WTC11 (cell line): Measurements from ENCODE around the gene KRTCAP2. TPM values are rescaled to one million over a fixed set of nuclear protein-coding genes. Genes with fewer than 3 reads are reported as not detected.

Experiments used
- ATAC-seq: fragments of 200-7000 bp; cut with Tn5 transposase; 2 replicates; pipeline ENCODE4 v1.10.0; 2021; ENCODE audit warnings: mild to moderate bottlenecking, moderate library complexity
- CTCF ChIA-PET: fragments of 300-600 bp; sonication (Branson Sonifier 250); formaldehyde crosslinking; loops from one replicate; lab custom pipeline; 2021; ENCODE audit warnings: antibody characterized with exemption; lab: Charles Lee
- POLR2A ChIA-PET: fragments of 350-600 bp; sonication (Branson Sonifier 250); formaldehyde crosslinking; loops from one replicate; lab custom pipeline; 2021; ENCODE audit warnings: antibody characterized with exemption; lab: Charles Lee
- DNase-seq: peaks from one replicate; pipeline ENCODE4 v3.0.0; 2021; ENCODE audit warnings: low spot score
- H3K27ac Mint-ChIP-seq: 2 replicates; pipeline ENCODE4 v1.8.0; 2021; ENCODE audit warnings: mixed read lengths
- H3K27me3 Mint-ChIP-seq: 2 replicates; pipeline ENCODE4 v1.8.0; 2021; ENCODE audit warnings: low read depth, mild to moderate bottlenecking, moderate library complexity, mixed read lengths
- H3K36me3 Mint-ChIP-seq: 2 replicates; pipeline ENCODE4 v1.8.0; 2021; ENCODE audit warnings: mixed read lengths
- H3K4me1 Mint-ChIP-seq: 2 replicates; pipeline ENCODE4 v1.8.0; 2022; ENCODE audit warnings: mixed read lengths
- H3K4me3 Mint-ChIP-seq: 2 replicates; pipeline ENCODE4 v1.8.0; 2021; ENCODE audit warnings: mild to moderate bottlenecking, moderate library complexity, mixed read lengths
- H3K9me3 Mint-ChIP-seq: 2 replicates; pipeline ENCODE4 v1.8.0; 2021; ENCODE audit warnings: mixed read lengths
- CREM ChIP-seq: sonication (generic); formaldehyde crosslinking; IDR thresholded peaks from 2 replicates; pipeline ENCODE4 v1.8.1; 2022; ENCODE audit warnings: mild to moderate bottlenecking, missing genetic modification reagents, moderate library complexity
- EMX1 ChIP-seq: fragments of 250-450 bp; sonication (Bioruptor Pico); IDR thresholded peaks from 2 replicates; pipeline ENCODE4 v1.8.0; 2021; ENCODE audit warnings: mild to moderate bottlenecking
- FOXK1 ChIP-seq: sonication (generic); formaldehyde crosslinking; IDR thresholded peaks from 2 replicates; pipeline ENCODE4 v1.8.0; 2022; ENCODE audit warnings: mild to moderate bottlenecking, moderate library complexity, missing genetic modification reagents
- FOXP1 ChIP-seq: sonication (generic); formaldehyde crosslinking; IDR thresholded peaks from 2 replicates; pipeline ENCODE4 v1.8.0; 2022; ENCODE audit warnings: missing genetic modification reagents, mild to moderate bottlenecking, moderate library complexity, borderline replicate concordance
- GRHL2 ChIP-seq: fragments of 250-450 bp; sonication (Bioruptor Pico); IDR thresholded peaks from 2 replicates; pipeline ENCODE4 v1.8.0; 2022; ENCODE audit warnings: mild to moderate bottlenecking, moderate library complexity; ENCODE audit not compliant: insufficient replicate concordance, severe bottlenecking
- GTF2I ChIP-seq: fragments of 250-450 bp; sonication (Bioruptor Pico); conservative IDR thresholded peaks from 2 replicates; pipeline ENCODE4 v1.4.0; 2021; ENCODE audit warnings: mild to moderate bottlenecking
- HMGA2 ChIP-seq: fragments of 250-450 bp; sonication (Bioruptor Pico); IDR thresholded peaks from 2 replicates; pipeline ENCODE4 v1.4.0; 2021; ENCODE audit warnings: mild to moderate bottlenecking, moderate library complexity
- JUN ChIP-seq: sonication (generic); formaldehyde crosslinking; IDR thresholded peaks from 2 replicates; pipeline ENCODE4 v1.8.0; 2023; ENCODE audit warnings: mild to moderate bottlenecking, missing genetic modification reagents
- NFATC4 ChIP-seq: fragments of 250-450 bp; sonication (Bioruptor Pico); IDR thresholded peaks from 2 replicates; pipeline ENCODE4 v1.9.0; 2021; ENCODE audit warnings: mild to moderate bottlenecking
- NFE2L1 ChIP-seq: sonication (generic); formaldehyde crosslinking; IDR thresholded peaks from 2 replicates; pipeline ENCODE4 v1.8.1; 2023; ENCODE audit warnings: missing genetic modification reagents
- PRRX2 ChIP-seq: fragments of 250-450 bp; sonication (Bioruptor Pico); IDR thresholded peaks from 2 replicates; pipeline ENCODE4 v1.8.0; 2021; ENCODE audit warnings: mild to moderate bottlenecking
- RELA ChIP-seq: sonication (generic); formaldehyde crosslinking; IDR thresholded peaks from 2 replicates; pipeline ENCODE4 v1.8.1; 2022; ENCODE audit warnings: missing genetic modification reagents, mild to moderate bottlenecking, borderline replicate concordance
- SP1 ChIP-seq: sonication (generic); formaldehyde crosslinking; conservative IDR thresholded peaks from 2 replicates; pipeline ENCODE4 v1.8.1; 2022; ENCODE audit warnings: missing genetic modification reagents
- TP53 ChIP-seq: sonication (generic); formaldehyde crosslinking; IDR thresholded peaks from 2 replicates; pipeline ENCODE4 v1.8.1; 2023; ENCODE audit warnings: mild to moderate bottlenecking, missing genetic modification reagents
- ZNF317 ChIP-seq: sonication (generic); formaldehyde crosslinking; IDR thresholded peaks from 2 replicates; pipeline ENCODE4 v1.8.1; 2023; ENCODE audit warnings: low read depth, mild to moderate bottlenecking, moderate library complexity, missing genetic modification reagents, borderline replicate concordance
- ZNF416 ChIP-seq: fragments of 250-450 bp; sonication (Bioruptor Pico); IDR thresholded peaks from 2 replicates; pipeline ENCODE4 v1.9.0; 2021; ENCODE audit warnings: mild to moderate bottlenecking, inconsistent platforms
- total RNA-seq: library from RNA; stranded (reverse); gene quantifications from 3 replicates; pipeline ENCODE4 v1.2.3, GENCODE V29; 2021
- TF ChIP-seq, protein P1 (sequence below): sonication (generic); formaldehyde crosslinking; IDR thresholded peaks from 2 replicates; pipeline ENCODE4 v1.8.0; 2022; ENCODE audit warnings: mild to moderate bottlenecking, missing genetic modification reagents
- TF ChIP-seq, protein P2 (sequence below): fragments of 250-450 bp; sonication (Bioruptor Pico); IDR thresholded peaks from 2 replicates; pipeline ENCODE4 v1.9.0; 2021; ENCODE audit warnings: mild to moderate bottlenecking
- TF ChIP-seq, protein P3 (sequence below): sonication (generic); formaldehyde crosslinking; IDR thresholded peaks from 2 replicates; pipeline ENCODE4 v1.8.0; 2022; ENCODE audit warnings: mild to moderate bottlenecking, missing genetic modification reagents
- TF ChIP-seq, protein P4 (sequence below): sonication (generic); formaldehyde crosslinking; IDR thresholded peaks from 2 replicates; pipeline ENCODE4 v1.8.0; 2023; ENCODE audit warnings: mild to moderate bottlenecking, missing genetic modification reagents
- TF ChIP-seq, protein P5 (sequence below): sonication (generic); formaldehyde crosslinking; IDR thresholded peaks from 2 replicates; pipeline ENCODE4 v1.8.1; 2023; ENCODE audit warnings: mild to moderate bottlenecking, missing genetic modification reagents
- TF ChIP-seq, protein P6 (sequence below): sonication (generic); formaldehyde crosslinking; IDR thresholded peaks from 2 replicates; pipeline ENCODE4 v1.8.0; 2023; ENCODE audit warnings: missing genetic modification reagents, mild to moderate bottlenecking, borderline replicate concordance
- TF ChIP-seq, protein P7 (sequence below): fragments of 250-450 bp; sonication (Bioruptor Pico); IDR thresholded peaks from 2 replicates; pipeline ENCODE4 v2.1.2; 2022; ENCODE audit warnings: mild to moderate bottlenecking, moderate library complexity

Gene KRTCAP2
- total RNA-seq, 1 experiment from 2014 or later = 104 TPM

DNA sequence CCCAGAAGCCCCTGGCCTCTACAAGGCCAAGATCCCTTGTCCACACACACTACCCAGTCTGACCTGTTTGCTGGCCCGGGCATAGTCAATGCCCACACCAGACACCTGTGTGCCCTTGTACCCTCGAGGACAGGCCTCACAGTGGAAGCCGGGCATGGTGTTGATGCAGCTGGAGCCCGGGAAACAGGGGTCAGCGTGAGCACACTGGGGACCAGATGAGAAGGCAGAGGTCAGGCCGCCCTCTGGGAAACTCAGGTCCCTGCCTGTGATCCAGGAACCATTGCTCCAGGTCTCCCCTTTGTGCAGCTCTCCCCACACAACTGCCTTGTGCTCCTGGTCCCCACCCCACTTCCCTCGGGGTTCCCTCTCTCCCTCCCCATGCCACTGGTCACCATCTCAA, 29.1 kb upstream of the KRTCAP2 start (continued):
- TF ChIP-seq, protein P1, sequence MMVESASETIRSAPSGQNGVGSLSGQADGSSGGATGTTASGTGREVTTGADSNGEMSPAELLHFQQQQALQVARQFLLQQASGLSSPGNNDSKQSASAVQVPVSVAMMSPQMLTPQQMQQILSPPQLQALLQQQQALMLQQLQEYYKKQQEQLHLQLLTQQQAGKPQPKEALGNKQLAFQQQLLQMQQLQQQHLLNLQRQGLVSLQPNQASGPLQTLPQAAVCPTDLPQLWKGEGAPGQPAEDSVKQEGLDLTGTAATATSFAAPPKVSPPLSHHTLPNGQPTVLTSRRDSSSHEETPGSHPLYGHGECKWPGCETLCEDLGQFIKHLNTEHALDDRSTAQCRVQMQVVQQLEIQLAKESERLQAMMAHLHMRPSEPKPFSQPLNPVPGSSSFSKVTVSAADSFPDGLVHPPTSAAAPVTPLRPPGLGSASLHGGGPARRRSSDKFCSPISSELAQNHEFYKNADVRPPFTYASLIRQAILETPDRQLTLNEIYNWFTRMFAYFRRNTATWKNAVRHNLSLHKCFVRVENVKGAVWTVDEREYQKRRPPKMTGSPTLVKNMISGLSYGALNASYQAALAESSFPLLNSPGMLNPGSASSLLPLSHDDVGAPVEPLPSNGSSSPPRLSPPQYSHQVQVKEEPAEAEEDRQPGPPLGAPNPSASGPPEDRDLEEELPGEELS = no peak
- TF ChIP-seq, protein P2, sequence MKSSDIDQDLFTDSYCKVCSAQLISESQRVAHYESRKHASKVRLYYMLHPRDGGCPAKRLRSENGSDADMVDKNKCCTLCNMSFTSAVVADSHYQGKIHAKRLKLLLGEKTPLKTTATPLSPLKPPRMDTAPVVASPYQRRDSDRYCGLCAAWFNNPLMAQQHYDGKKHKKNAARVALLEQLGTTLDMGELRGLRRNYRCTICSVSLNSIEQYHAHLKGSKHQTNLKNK = no peak
- TF ChIP-seq JUN (CRISPR knock-in tag) = no peak
- no peak for TF ChIP-seq EMX1 (CRISPR knock-in tag)
- no peak for TF ChIP-seq NFATC4 (CRISPR knock-in tag)
- no peak for TF ChIP-seq FOXK1 (CRISPR knock-in tag)
- TF ChIP-seq, all 79 proteins: peak for 0

DNA sequence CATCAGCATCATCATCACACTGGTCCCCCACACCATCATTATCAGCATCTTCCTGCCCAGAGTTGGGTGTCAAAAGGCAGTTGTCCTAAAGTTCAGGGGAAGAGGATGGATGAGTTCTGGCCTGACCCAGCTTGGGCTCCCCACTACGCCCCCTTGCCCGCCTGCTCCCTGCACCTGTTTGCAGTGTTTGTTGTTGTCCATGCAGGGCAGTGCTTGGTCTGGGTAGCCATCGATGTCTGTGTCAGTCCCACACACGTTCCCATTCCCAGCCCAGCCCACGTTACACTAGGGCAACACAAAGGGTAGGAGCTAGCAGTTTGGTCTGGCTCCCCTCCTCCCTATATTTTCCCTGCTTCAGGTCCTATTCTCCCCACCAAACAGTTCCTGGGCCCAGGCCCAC, 27.8 kb upstream of the KRTCAP2 start:
- ChIA-PET POLR2A (no interaction called here), CTCF (no interaction called here)
- H3K9me3 Mint-ChIP-seq = no peaks in the 10 kb centered on the region
- ATAC-seq = no peak
- TF ChIP-seq HMGA2 (no peak), ZNF317 (CRISPR knock-in tag) (no peak), PRRX2 (no peak), TP53 (no peak), NFE2L1 (CRISPR knock-in tag) (no peak), GRHL2 (CRISPR knock-in tag) (no peak), JUN (CRISPR knock-in tag) (no peak), CREM (CRISPR knock-in tag) (no peak), GTF2I (CRISPR knock-in tag) (no peak), ZNF416 (no peak)
- TF ChIP-seq, protein P3, sequence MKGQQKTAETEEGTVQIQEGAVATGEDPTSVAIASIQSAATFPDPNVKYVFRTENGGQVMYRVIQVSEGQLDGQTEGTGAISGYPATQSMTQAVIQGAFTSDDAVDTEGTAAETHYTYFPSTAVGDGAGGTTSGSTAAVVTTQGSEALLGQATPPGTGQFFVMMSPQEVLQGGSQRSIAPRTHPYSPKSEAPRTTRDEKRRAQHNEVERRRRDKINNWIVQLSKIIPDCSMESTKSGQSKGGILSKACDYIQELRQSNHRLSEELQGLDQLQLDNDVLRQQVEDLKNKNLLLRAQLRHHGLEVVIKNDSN = no peak
- TF ChIP-seq, protein P4, sequence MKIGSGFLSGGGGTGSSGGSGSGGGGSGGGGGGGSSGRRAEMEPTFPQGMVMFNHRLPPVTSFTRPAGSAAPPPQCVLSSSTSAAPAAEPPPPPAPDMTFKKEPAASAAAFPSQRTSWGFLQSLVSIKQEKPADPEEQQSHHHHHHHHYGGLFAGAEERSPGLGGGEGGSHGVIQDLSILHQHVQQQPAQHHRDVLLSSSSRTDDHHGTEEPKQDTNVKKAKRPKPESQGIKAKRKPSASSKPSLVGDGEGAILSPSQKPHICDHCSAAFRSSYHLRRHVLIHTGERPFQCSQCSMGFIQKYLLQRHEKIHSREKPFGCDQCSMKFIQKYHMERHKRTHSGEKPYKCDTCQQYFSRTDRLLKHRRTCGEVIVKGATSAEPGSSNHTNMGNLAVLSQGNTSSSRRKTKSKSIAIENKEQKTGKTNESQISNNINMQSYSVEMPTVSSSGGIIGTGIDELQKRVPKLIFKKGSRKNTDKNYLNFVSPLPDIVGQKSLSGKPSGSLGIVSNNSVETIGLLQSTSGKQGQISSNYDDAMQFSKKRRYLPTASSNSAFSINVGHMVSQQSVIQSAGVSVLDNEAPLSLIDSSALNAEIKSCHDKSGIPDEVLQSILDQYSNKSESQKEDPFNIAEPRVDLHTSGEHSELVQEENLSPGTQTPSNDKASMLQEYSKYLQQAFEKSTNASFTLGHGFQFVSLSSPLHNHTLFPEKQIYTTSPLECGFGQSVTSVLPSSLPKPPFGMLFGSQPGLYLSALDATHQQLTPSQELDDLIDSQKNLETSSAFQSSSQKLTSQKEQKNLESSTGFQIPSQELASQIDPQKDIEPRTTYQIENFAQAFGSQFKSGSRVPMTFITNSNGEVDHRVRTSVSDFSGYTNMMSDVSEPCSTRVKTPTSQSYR (CRISPR knock-in tag) = no peak
- TF ChIP-seq, protein P5, sequence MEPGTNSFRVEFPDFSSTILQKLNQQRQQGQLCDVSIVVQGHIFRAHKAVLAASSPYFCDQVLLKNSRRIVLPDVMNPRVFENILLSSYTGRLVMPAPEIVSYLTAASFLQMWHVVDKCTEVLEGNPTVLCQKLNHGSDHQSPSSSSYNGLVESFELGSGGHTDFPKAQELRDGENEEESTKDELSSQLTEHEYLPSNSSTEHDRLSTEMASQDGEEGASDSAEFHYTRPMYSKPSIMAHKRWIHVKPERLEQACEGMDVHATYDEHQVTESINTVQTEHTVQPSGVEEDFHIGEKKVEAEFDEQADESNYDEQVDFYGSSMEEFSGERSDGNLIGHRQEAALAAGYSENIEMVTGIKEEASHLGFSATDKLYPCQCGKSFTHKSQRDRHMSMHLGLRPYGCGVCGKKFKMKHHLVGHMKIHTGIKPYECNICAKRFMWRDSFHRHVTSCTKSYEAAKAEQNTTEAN (CRISPR knock-in tag) = no peak
- TF ChIP-seq, all 79 proteins: peak for 0
- Mint-ChIP-seq H3K27ac (no peak overlapping the region), H3K4me1 (peaks cover 22% of the 10 kb centered on the region), H3K4me3 (no peak overlapping the region), H3K36me3 (peaks cover 71% of the 10 kb centered on the region), H3K27me3 (peaks cover 2% of the 10 kb centered on the region)
- DNase-seq = no peak

DNA sequence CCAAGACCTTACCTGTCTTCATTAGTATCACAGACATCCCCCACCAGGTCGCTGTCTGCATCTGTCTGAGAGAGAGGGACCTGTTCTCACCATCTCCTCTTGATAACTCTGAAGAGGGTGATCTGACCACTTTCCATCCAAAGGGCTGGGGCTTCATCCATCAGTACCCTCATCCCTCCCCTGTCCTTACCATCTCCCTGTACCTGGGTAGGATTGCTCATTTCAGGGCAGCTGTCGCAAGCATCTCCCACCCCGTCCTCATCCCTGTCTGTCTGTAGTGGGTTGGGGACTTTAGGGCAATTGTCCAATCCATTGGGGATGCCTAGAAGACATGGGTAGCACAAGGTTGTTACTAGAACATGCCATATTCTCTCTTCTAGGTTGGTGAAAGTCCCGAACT, 26.7 kb upstream of the KRTCAP2 start:
- no peak overlapping the region for H3K27ac Mint-ChIP-seq
- H3K4me3 Mint-ChIP-seq = no peak overlapping the region
- ChIA-PET POLR2A (no interaction called here), CTCF (no interaction called here)
- no peaks in the 10 kb centered on the region for H3K9me3 Mint-ChIP-seq
- H3K4me1 Mint-ChIP-seq = peaks cover 22% of the 10 kb centered on the region
- peaks cover 71% of the 10 kb centered on the region for H3K36me3 Mint-ChIP-seq
- DNase-seq (no peak), ATAC-seq (no peak)
- H3K27me3 Mint-ChIP-seq = peaks cover 2% of the 10 kb centered on the region
- TF ChIP-seq RELA (CRISPR knock-in tag) = no peak
- TF ChIP-seq FOXP1 (CRISPR knock-in tag) = no peak
- TF ChIP-seq, protein P6, sequence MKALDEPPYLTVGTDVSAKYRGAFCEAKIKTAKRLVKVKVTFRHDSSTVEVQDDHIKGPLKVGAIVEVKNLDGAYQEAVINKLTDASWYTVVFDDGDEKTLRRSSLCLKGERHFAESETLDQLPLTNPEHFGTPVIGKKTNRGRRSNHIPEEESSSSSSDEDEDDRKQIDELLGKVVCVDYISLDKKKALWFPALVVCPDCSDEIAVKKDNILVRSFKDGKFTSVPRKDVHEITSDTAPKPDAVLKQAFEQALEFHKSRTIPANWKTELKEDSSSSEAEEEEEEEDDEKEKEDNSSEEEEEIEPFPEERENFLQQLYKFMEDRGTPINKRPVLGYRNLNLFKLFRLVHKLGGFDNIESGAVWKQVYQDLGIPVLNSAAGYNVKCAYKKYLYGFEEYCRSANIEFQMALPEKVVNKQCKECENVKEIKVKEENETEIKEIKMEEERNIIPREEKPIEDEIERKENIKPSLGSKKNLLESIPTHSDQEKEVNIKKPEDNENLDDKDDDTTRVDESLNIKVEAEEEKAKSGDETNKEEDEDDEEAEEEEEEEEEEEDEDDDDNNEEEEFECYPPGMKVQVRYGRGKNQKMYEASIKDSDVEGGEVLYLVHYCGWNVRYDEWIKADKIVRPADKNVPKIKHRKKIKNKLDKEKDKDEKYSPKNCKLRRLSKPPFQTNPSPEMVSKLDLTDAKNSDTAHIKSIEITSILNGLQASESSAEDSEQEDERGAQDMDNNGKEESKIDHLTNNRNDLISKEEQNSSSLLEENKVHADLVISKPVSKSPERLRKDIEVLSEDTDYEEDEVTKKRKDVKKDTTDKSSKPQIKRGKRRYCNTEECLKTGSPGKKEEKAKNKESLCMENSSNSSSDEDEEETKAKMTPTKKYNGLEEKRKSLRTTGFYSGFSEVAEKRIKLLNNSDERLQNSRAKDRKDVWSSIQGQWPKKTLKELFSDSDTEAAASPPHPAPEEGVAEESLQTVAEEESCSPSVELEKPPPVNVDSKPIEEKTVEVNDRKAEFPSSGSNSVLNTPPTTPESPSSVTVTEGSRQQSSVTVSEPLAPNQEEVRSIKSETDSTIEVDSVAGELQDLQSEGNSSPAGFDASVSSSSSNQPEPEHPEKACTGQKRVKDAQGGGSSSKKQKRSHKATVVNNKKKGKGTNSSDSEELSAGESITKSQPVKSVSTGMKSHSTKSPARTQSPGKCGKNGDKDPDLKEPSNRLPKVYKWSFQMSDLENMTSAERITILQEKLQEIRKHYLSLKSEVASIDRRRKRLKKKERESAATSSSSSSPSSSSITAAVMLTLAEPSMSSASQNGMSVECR (CRISPR knock-in tag) = no peak
- TF ChIP-seq, protein P7, sequence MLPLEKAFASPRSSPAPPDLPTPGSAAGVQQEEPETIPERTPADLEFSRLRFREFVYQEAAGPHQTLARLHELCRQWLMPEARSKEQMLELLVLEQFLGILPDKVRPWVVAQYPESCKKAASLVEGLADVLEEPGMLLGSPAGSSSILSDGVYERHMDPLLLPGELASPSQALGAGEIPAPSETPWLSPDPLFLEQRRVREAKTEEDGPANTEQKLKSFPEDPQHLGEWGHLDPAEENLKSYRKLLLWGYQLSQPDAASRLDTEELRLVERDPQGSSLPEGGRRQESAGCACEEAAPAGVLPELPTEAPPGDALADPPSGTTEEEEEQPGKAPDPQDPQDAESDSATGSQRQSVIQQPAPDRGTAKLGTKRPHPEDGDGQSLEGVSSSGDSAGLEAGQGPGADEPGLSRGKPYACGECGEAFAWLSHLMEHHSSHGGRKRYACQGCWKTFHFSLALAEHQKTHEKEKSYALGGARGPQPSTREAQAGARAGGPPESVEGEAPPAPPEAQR = no peak
- TF ChIP-seq SP1 (CRISPR knock-in tag) = no peak
